Upper lobe of right lung (tissue), 1 donor: ENCODE results near the gene CRELD2. TPM values are rescaled to one million over a fixed set of nuclear protein-coding genes. Genes with fewer than 3 reads are reported as not detected.
A peak's percentile ranks its signal among the peaks of the same experiment; 100 is the strongest.

Source experiments
- ATAC-seq: fragments of 200-7000 bp; cut with Tn5 transposase; one replicate; pipeline ENCODE4 v1.9.1; 2020; ENCODE audit warnings: mild to moderate bottlenecking, moderate library complexity
- DNase-seq: peaks from one replicate; pipeline ENCODE4 v3.0.0-alpha.2; 2020
- H3K27ac ChIP-seq: fragments of 200-600 bp; one replicate; pipeline ENCODE4 v1.8.0; 2022
- H3K27me3 ChIP-seq: fragments of 200-600 bp; one replicate; pipeline ENCODE4 v1.8.0; 2022; ENCODE audit warnings: mild to moderate bottlenecking
- H3K36me3 ChIP-seq: fragments of 200-600 bp; one replicate; pipeline ENCODE4 v1.8.0; 2022
- H3K4me1 ChIP-seq: fragments of 200-600 bp; one replicate; pipeline ENCODE4 v1.8.0; 2022
- H3K4me3 ChIP-seq: fragments of 200-600 bp; one replicate; pipeline ENCODE4 v1.8.0; 2022; ENCODE audit warnings: mild to moderate bottlenecking
- H3K9me3 ChIP-seq: fragments of 200-600 bp; one replicate; pipeline ENCODE4 v1.8.0; 2022
- CTCF ChIP-seq: fragments of 200-600 bp; IDR thresholded peaks from one replicate; pipeline ENCODE4 v1.8.0; 2022; ENCODE audit warnings: antibody characterized with exemption
- intact Hi-C: fragments of 100-400 bp; cut with DNase I; formaldehyde crosslinking; loops from one replicate; pipeline ENCODE4 v1.11.0; 2022
- total RNA-seq: library from RNA; stranded (reverse); fragmentation: NEBNext Ultra II Directional; extraction: Animal tissue kit (Norgen Biotek cat#: 25700); gene quantifications from one replicate; pipeline ENCODE4 v1.2.1, GENCODE V29; 2021
- donor health status: DM: no; HTN: yes; CAD: no; lungs with severe emphysema.

Gene CRELD2
- total RNA-seq, 1 donor from 2014 or later = 44.2 TPM

- H3K9me3 ChIP-seq = no peaks in the 10 kb centered on the region
- ATAC-seq = no peak
- peaks cover 17% of the 10 kb centered on the region for H3K4me1 ChIP-seq
- TF ChIP-seq CTCF = no peak
- H3K4me3 ChIP-seq = no peak overlapping the region
- no peak overlapping the region for H3K27ac ChIP-seq
- H3K27me3 ChIP-seq = peaks cover 9% of the 10 kb centered on the region
- no peaks in the 10 kb centered on the region for H3K36me3 ChIP-seq
- intact Hi-C loops = no loop called here
- no peak for DNase-seq
Measured at GRCh38 chr22:49926916-49927315, 8.5 kb downstream of the CRELD2 start.

- intact Hi-C loops = no loop called here
- Histone ChIP-seq H3K27me3 (peaks cover 9% of the 10 kb centered on the region), H3K4me3 (no peak overlapping the region), H3K27ac (no peak overlapping the region), H3K36me3 (no peaks in the 10 kb centered on the region), H3K9me3 (no peaks in the 10 kb centered on the region), H3K4me1 (peaks cover 17% of the 10 kb centered on the region)
- no peak for TF ChIP-seq CTCF
- no peak for DNase-seq
- no peak for ATAC-seq
Measured at GRCh38 chr22:49927483-49928184, 9.2 kb downstream of the CRELD2 start.

GRCh38 chr22:49928185-49928495, 9.7 kb downstream of the CRELD2 start:
- ATAC-seq (no peak), DNase-seq (no peak)
- intact Hi-C loops = no loop called here
- Histone ChIP-seq H3K9me3 (no peaks in the 10 kb centered on the region), H3K4me1 (peaks cover 22% of the 10 kb centered on the region), H3K27ac (no peak overlapping the region), H3K4me3 (no peak overlapping the region), H3K36me3 (no peaks in the 10 kb centered on the region), H3K27me3 (peaks cover 9% of the 10 kb centered on the region)
- no peak for TF ChIP-seq CTCF

- Histone ChIP-seq H3K36me3 (no peaks in the 10 kb centered on the region), H3K27me3 (peaks cover 9% of the 10 kb centered on the region), H3K4me1 (peaks cover 27% of the 10 kb centered on the region), H3K9me3 (no peaks in the 10 kb centered on the region), H3K4me3 (no peak overlapping the region), H3K27ac (no peak overlapping the region)
- intact Hi-C loops = no loop called here
- TF ChIP-seq CTCF = no peak
- ATAC-seq (no peak), DNase-seq (no peak)
Measured at GRCh38 chr22:49928555-49929210, 10.2 kb downstream of the CRELD2 start.

- ATAC-seq = peak; percentile 73
- H3K9me3 ChIP-seq = no peaks in the 10 kb centered on the region
- H3K4me1 ChIP-seq = peaks cover 34% of the 10 kb centered on the region
Measured at GRCh38 chr22:49929211-49929979, 11.0 kb downstream of the CRELD2 start.

More at GRCh38 chr22:49929211-49929979, 11.0 kb downstream of the CRELD2 start:
- no peak overlapping the region for H3K27ac ChIP-seq
- intact Hi-C loops = no loop called here
- H3K4me3 ChIP-seq = no peak overlapping the region
- H3K36me3 ChIP-seq = no peaks in the 10 kb centered on the region
- H3K27me3 ChIP-seq = peaks cover 9% of the 10 kb centered on the region
- DNase-seq = peak; percentile 86
- peak; percentile 72 for TF ChIP-seq CTCF
